Measurements from ENCODE around the gene CNTRL. TPM values are rescaled to one million over a fixed set of nuclear protein-coding genes. Genes with fewer than 3 reads are reported as not detected.

The CNTRL gene
- total RNA-seq, 1 donor from 2014 or later = 8.5 TPM

DNA sequence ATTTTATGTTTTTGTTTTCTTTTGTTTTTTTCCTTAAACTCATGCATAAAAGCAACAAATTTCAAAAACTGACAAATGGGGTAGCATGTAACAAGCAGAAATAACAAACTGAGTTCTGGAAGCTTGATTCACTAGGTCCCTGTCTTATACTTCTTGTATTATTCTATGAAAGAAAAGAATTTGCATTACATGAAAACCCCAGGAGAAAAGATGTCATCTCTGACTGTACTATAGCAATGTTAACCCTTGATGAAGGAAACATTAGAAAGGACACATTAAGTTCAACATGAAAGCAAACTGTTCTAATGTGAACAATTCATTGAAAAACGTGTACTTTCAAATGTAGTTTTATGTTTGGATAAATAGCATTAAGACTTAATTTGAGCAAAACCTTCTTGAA lies 117.8 kb downstream of the CNTRL start:
- intact Hi-C loops (cut with DNase I) = no loop called here

DNA sequence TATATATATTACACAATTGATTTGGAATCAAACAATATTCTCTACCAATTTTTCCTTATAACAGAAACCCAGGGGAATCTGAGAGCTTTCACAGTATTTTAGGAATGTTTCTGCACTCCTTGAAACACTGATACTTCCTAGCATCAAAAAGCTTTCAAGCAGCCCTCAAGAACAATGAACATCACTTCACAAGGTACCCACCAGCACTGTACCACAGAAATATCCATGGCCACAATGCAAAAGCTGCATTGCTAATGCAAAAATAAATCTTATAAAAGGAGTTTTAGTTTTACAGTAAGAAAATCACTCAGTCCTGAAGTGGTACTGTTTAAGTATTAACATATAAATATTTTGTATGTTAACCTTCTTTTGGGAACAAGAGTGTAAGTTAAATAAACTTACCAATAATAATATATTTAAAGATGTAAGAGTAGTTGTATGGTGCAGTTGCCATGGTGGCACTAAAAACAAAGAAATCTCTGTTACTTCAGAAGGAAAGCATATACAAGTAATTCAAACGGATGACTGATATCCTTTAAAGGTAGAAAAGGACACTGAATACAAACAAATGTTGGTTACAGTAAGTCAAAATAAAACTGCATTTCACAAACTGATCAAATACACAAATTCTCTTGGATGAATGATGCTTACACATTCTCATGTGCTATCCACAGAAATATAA lies 118.3 kb downstream of the CNTRL start:
- Histone ChIP-seq H3K4me1 (peaks cover 0 to 54% of the 10 kb centered on the region in 2 donors), H3K27me3 (no peaks in the 10 kb centered on the region)

More for the DNA sequence above, 117.8 kb downstream of the CNTRL start:
- Histone ChIP-seq H3K4me1 (peaks cover 0 to 56% of the 10 kb centered on the region in 2 donors), H3K36me3 (no peaks in the 10 kb centered on the region), H3K4me3 (no peak overlapping the region), H3K27me3 (no peaks in the 10 kb centered on the region), H3K27ac (no peak overlapping the region), H3K9me3 (no peaks in the 10 kb centered on the region)
- no peak for DNase-seq (ENCODE audit: low spot score in 2 of 2)
- TF ChIP-seq, protein P1, sequence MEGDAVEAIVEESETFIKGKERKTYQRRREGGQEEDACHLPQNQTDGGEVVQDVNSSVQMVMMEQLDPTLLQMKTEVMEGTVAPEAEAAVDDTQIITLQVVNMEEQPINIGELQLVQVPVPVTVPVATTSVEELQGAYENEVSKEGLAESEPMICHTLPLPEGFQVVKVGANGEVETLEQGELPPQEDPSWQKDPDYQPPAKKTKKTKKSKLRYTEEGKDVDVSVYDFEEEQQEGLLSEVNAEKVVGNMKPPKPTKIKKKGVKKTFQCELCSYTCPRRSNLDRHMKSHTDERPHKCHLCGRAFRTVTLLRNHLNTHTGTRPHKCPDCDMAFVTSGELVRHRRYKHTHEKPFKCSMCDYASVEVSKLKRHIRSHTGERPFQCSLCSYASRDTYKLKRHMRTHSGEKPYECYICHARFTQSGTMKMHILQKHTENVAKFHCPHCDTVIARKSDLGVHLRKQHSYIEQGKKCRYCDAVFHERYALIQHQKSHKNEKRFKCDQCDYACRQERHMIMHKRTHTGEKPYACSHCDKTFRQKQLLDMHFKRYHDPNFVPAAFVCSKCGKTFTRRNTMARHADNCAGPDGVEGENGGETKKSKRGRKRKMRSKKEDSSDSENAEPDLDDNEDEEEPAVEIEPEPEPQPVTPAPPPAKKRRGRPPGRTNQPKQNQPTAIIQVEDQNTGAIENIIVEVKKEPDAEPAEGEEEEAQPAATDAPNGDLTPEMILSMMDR (IDR thresholded peaks at IDR 0.05) = no peak

GRCh38 chr9:121194730-121195129 lies 120.0 kb downstream of the CNTRL start:
- peaks cover 0 to 60% of the 10 kb centered on the region in 2 donors for H3K4me1 ChIP-seq
- no peak overlapping the region for H3K4me3 ChIP-seq
- H3K36me3 ChIP-seq = no peaks in the 10 kb centered on the region
- DNase-seq (ENCODE audit: low spot score in 2 of 2) = no peak
- H3K27ac ChIP-seq = no peak overlapping the region
- H3K9me3 ChIP-seq = no peaks in the 10 kb centered on the region
- H3K27me3 ChIP-seq = no peaks in the 10 kb centered on the region
- TF ChIP-seq, protein P1 (IDR thresholded peaks at IDR 0.05) = no peak
- intact Hi-C loops (cut with DNase I) = no loop called here

More for the DNA sequence above, 118.3 kb downstream of the CNTRL start:
- H3K4me3 ChIP-seq = no peak overlapping the region
- H3K36me3 ChIP-seq = no peaks in the 10 kb centered on the region
- no peaks in the 10 kb centered on the region for H3K9me3 ChIP-seq
- intact Hi-C loops (cut with DNase I) = no loop called here
- H3K27ac ChIP-seq = no peak overlapping the region
- TF ChIP-seq, protein P1 (IDR thresholded peaks at IDR 0.05) = no peak
- DNase-seq (ENCODE audit: low spot score in 2 of 2) = no peak

DNA sequence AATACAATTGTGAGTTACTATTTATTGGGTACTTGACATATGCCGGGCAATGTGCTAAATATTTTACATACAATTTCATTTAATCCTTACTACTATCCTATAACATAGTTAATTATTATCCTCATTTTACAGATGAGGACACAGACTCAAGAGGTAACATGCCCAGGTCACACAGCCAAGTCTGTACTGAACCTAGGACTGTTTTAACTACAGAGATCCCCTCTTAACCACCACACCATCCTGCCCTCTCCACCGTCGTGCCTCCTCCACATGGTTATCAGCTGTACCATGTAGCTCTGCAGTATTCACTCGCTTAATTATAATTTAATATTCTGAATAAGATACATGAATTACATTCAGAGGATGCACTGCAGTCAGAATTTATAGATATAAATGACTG lies 121.6 kb downstream of the CNTRL start:
- H3K4me1 ChIP-seq = peaks cover 0 to 57% of the 10 kb centered on the region in 2 donors
- H3K27me3 ChIP-seq = no peaks in the 10 kb centered on the region
- H3K9me3 ChIP-seq = no peaks in the 10 kb centered on the region
- intact Hi-C loops (cut with DNase I) = no loop called here
- H3K36me3 ChIP-seq = no peaks in the 10 kb centered on the region
- H3K4me3 ChIP-seq = no peak overlapping the region
- TF ChIP-seq, protein P1 (IDR thresholded peaks at IDR 0.05) = no peak
- no peak for DNase-seq (ENCODE audit: low spot score in 2 of 2)
- H3K27ac ChIP-seq = no peak overlapping the region

GRCh38 chr9:121197132-121197531 lies 122.4 kb downstream of the CNTRL start:
- Histone ChIP-seq H3K27me3 (no peaks in the 10 kb centered on the region), H3K4me3 (no peak overlapping the region), H3K36me3 (no peaks in the 10 kb centered on the region), H3K27ac (no peak overlapping the region), H3K4me1 (peaks cover 0 to 51% of the 10 kb centered on the region in 2 donors), H3K9me3 (no peaks in the 10 kb centered on the region)
- TF ChIP-seq, protein P1 (IDR thresholded peaks at IDR 0.05) = no peak
- intact Hi-C loops (cut with DNase I) = no loop called here
- no peak for DNase-seq (ENCODE audit: low spot score in 2 of 2)

Measured in ascending aorta (tissue), 2 donors.